Esophagus muscularis mucosa (tissue), 4 donors: Measurements from ENCODE around the gene OR10X1. TPM values are rescaled to one million over a fixed set of nuclear protein-coding genes. Genes with fewer than 3 reads are reported as not detected.

ENCODE experiments used
- DNase-seq: peaks from one replicate; pipeline ENCODE4 v3.0.0-alpha.2; 2017; ENCODE audit errors: extremely low spot score
- H3K27ac ChIP-seq, 4 donors: fragments of 200-600 bp; sonication (generic); replicated peaks in 1 of 4; 1 replicate in 3 of 4; 2 replicates in 1 of 4; pipeline ENCODE4 v1.5.1; 2016 to 2019; ENCODE audit warnings: mild to moderate bottlenecking in 1 of 4
- H3K27me3 ChIP-seq, 4 donors: fragments of 200-600 bp; sonication (generic); one replicate each; pipeline versions ENCODE4 v1.5.1 to v1.6.0; 2016 to 2019
- H3K36me3 ChIP-seq, 4 donors: fragments of 200-600 bp; sonication (generic); one replicate each; pipeline ENCODE4 v1.5.1; 2016 to 2019
- H3K4me1 ChIP-seq, 4 donors: fragments of 200-600 bp; sonication (generic); one replicate each; pipeline ENCODE4 v1.5.1; 2016 to 2019
- H3K4me3 ChIP-seq, 4 donors: fragments of 200-600 bp; sonication (generic); 1 replicate in 2 of 4; 2 replicates in 2 of 4; pipeline ENCODE4 v1.5.1; 2016 to 2019; ENCODE audit warnings: mild to moderate bottlenecking in 4 of 4, moderate library complexity in 1 of 4
- H3K9me3 ChIP-seq, 4 donors: fragments of 200-600 bp; sonication (generic); 1 replicate in 3 of 4; 2 replicates in 1 of 4; pipeline ENCODE4 v1.5.1; 2016 to 2019
- EP300 ChIP-seq: sonication (generic); formaldehyde crosslinking; IDR thresholded peaks from one replicate; pipeline ENCODE4 v1.6.1; 2017; ENCODE audit warnings: antibody characterized with exemption
- POLR2A ChIP-seq: fragments of 450-650 bp; IDR thresholded peaks from one replicate; pipeline ENCODE4 v1.6.1; 2017; ENCODE audit warnings: antibody characterized with exemption, moderate library complexity, mild to moderate bottlenecking, low read depth
- POLR2AphosphoS5 ChIP-seq, 2 donors: sonication (generic); formaldehyde crosslinking; IDR thresholded peaks; one replicate each; pipeline ENCODE4 v1.6.1; 2017; ENCODE audit warnings: antibody characterized with exemption in 2 of 2
- WGBS: methylation state at CpG from one replicate; pipeline ENCODE4 v1.1.5; 2018; 5-methylcytosine and 5-hydroxymethylcytosine counted together
- intact Hi-C: fragments of 100-400 bp; cut with DNase I; formaldehyde crosslinking; loops from one replicate; pipeline ENCODE4 v1.15.1; 2023
- total RNA-seq, 4 donors: library from RNA; depleted of rRNA; stranded (reverse); fragments of >200 nt; gene quantifications; one replicate each; pipeline versions ENCODE4 v1.1.0 to v1.2.1, GENCODE V29; 2016
- TF ChIP-seq, protein P1 (sequence below), 3 experiments: fragments of 200-600 bp in 2 of 3; fragments of 450-650 bp in 1 of 3; sonication (generic) in 2 of 3; IDR thresholded peaks; one replicate each; pipeline ENCODE4 v1.5.1; 2017 to 2019; ENCODE audit warnings: antibody characterized with exemption in 3 of 3, mild to moderate bottlenecking in 2 of 3, moderate library complexity in 1 of 3

Gene OR10X1
- total RNA-seq, 4 donors from 2014 or later = not detected

DNA sequence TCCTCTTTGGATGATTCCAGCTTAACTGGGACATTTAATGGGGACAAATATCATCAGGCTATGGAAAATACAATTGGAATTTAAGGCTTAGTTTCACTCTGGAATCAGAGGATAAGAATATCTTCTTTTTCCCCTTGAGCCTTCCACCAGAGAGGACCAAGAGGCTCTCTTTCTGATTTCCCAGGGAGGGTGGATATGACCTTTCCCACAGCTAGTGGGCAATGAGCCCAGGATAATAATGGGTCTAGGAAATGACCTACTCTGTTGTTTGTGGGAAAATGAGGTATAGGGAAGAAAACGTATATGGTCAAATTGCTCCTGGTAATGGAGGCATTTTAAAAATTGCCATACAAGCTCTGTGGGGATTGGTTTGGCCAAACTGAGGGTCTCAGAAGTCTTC is 27.4 kb downstream of the OR10X1 start:
- no peak for DNase-seq
- Histone ChIP-seq H3K27ac (no peak overlapping the region), H3K36me3 (no peaks in the 10 kb centered on the region), H3K9me3 (no peaks in the 10 kb centered on the region), H3K27me3 (no peaks in the 10 kb centered on the region), H3K4me3 (no peak overlapping the region), H3K4me1 (no peaks in the 10 kb centered on the region)
- intact Hi-C loops = no loop called here
- TF ChIP-seq EP300 (no peak), POLR2A (no peak), POLR2AphosphoS5 (IDR thresholded peaks at IDR 0.05) (no peak)
- TF ChIP-seq, protein P1, sequence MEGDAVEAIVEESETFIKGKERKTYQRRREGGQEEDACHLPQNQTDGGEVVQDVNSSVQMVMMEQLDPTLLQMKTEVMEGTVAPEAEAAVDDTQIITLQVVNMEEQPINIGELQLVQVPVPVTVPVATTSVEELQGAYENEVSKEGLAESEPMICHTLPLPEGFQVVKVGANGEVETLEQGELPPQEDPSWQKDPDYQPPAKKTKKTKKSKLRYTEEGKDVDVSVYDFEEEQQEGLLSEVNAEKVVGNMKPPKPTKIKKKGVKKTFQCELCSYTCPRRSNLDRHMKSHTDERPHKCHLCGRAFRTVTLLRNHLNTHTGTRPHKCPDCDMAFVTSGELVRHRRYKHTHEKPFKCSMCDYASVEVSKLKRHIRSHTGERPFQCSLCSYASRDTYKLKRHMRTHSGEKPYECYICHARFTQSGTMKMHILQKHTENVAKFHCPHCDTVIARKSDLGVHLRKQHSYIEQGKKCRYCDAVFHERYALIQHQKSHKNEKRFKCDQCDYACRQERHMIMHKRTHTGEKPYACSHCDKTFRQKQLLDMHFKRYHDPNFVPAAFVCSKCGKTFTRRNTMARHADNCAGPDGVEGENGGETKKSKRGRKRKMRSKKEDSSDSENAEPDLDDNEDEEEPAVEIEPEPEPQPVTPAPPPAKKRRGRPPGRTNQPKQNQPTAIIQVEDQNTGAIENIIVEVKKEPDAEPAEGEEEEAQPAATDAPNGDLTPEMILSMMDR (IDR thresholded peaks at IDR 0.05) = no peak
- WGBS = 73% methylated on average over 1 of the region's 1 CpG

GRCh38 chr1:158547533-158547932 is 32.2 kb downstream of the OR10X1 start:
- H3K27ac ChIP-seq = no peak overlapping the region
- no peaks in the 10 kb centered on the region for H3K27me3 ChIP-seq
- TF ChIP-seq, protein P1 (IDR thresholded peaks at IDR 0.05) = no peak
- TF ChIP-seq POLR2A (no peak), EP300 (no peak), POLR2AphosphoS5 (IDR thresholded peaks at IDR 0.05) (no peak)
- 95% methylated on average over 2 of the region's 2 CpGs for WGBS
- H3K4me3 ChIP-seq = no peak overlapping the region
- no peaks in the 10 kb centered on the region for H3K9me3 ChIP-seq
- intact Hi-C loops = no loop called here
- H3K4me1 ChIP-seq = no peaks in the 10 kb centered on the region
- no peaks in the 10 kb centered on the region for H3K36me3 ChIP-seq
- no peak for DNase-seq

GRCh38 chr1:158537609-158538008 is 42.1 kb downstream of the OR10X1 start:
- intact Hi-C loops = no loop called here
- TF ChIP-seq POLR2AphosphoS5 (IDR thresholded peaks at IDR 0.05) = no peak
- no peak for TF ChIP-seq EP300
- TF ChIP-seq POLR2A = no peak
- TF ChIP-seq, protein P1 (IDR thresholded peaks at IDR 0.05) = no peak
- WGBS = 81% methylated on average over 2 of the region's 2 CpGs

GRCh38 chr1:158534496-158534895 is 45.2 kb downstream of the OR10X1 start:
- intact Hi-C loops = no loop called here
- TF ChIP-seq, protein P1 (IDR thresholded peaks at IDR 0.05) = no peak
- TF ChIP-seq EP300 = no peak
- TF ChIP-seq POLR2A = no peak
- TF ChIP-seq POLR2AphosphoS5 (IDR thresholded peaks at IDR 0.05) = no peak
- H3K9me3 ChIP-seq = no peaks in the 10 kb centered on the region
- no peaks in the 10 kb centered on the region for H3K4me1 ChIP-seq
- 38% methylated on average over 5 of the region's 5 CpGs for WGBS
- no peak overlapping the region for H3K27ac ChIP-seq
- no peak for DNase-seq
- no peaks in the 10 kb centered on the region for H3K27me3 ChIP-seq
- no peaks in the 10 kb centered on the region for H3K36me3 ChIP-seq
- H3K4me3 ChIP-seq = no peak overlapping the region

More at GRCh38 chr1:158537609-158538008, 42.1 kb downstream of the OR10X1 start:
- no peaks in the 10 kb centered on the region for H3K4me1 ChIP-seq
- no peaks in the 10 kb centered on the region for H3K27me3 ChIP-seq
- no peak overlapping the region for H3K27ac ChIP-seq
- no peak for DNase-seq
- H3K4me3 ChIP-seq = no peak overlapping the region
- no peaks in the 10 kb centered on the region for H3K9me3 ChIP-seq
- H3K36me3 ChIP-seq = no peaks in the 10 kb centered on the region

Other genes starting within 250 kb of the OR10X1 start
- not detected for gene CD1B, start 248.4 kb downstream of the OR10X1 start, total RNA-seq
- gene CD1E, start 226.0 kb downstream of the OR10X1 start, total RNA-seq = under 1 TPM in 2 of 4 donors, not detected in 2; 0.23 to 0.99 TPM
- not detected for gene OR10T2, start 180.4 kb downstream of the OR10X1 start, total RNA-seq
- gene OR10K2, start 153.7 kb downstream of the OR10X1 start, total RNA-seq = not detected
- gene OR10K1, start 118.1 kb downstream of the OR10X1 start, total RNA-seq = not detected
- gene OR10R2, start 107.7 kb downstream of the OR10X1 start, total RNA-seq = not detected
- gene OR6Y1, start 25.5 kb downstream of the OR10X1 start, total RNA-seq = not detected
- gene OR6P1, start 9.3 kb downstream of the OR10X1 start, total RNA-seq = not detected
- gene OR10Z1, start 25.4 kb upstream of the OR10X1 start, total RNA-seq = not detected
- 1 to 10 TPM in 1 of 4 donors, under 1 TPM in 2, not detected in 1; 0.06 to 2.5 (median 0.33) TPM for gene SPTA1, start 106.8 kb upstream of the OR10X1 start, total RNA-seq
- not detected for gene OR6K2, start 120.8 kb upstream of the OR10X1 start, total RNA-seq
- not detected for gene OR6K3, start 140.8 kb upstream of the OR10X1 start, total RNA-seq
- gene OR6K6, start 174.8 kb upstream of the OR10X1 start, total RNA-seq = not detected
- gene OR6N1, start 192.3 kb upstream of the OR10X1 start, total RNA-seq = not detected
- gene OR6N2, start 201.3 kb upstream of the OR10X1 start, total RNA-seq = not detected